ENCODE data around the gene RING1. TPM values are rescaled to one million over a fixed set of nuclear protein-coding genes. Genes with fewer than 3 reads are reported as not detected.

The RING1 gene
- total and polyA plus RNA-seq, 2 donors from 2014 or later: 47.2 to 48.6 TPM

DNA sequence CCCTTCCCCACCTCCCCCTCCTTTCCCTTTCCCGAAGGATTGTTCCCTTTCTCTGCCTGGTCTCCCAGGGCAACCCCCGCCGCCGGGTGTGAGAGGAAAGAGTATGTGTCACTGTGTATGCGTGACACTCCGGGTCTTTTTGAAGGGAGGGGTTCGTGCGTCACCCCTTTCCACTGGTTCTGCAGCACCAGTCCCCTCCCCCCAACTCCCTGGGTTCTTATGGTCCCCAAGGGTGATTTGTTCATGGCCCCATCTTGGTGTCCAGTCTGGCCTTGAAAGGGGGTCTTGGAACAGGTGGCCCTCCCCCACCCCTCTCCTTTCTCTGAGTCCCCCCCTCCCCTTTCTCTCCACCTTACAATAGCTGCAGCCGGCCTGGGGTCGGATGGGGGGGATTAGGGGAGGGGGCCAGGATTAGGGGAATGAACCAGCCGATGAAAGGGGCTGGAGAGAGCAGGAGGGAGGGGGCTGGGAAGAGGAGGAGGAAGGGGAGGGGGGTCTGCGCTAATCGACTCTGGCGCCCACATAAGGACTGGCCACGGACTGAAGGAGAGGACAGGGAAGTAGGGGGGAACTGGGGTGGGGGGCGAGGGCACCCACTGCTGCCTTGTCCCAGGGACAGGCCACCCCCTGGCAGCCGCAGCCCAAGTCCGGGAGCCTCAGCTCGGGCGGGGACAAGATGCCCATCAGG is 1.3 kb upstream of the RING1 start:
- Histone ChIP-seq H3K9ac (ENCODE audit: low read length in 3 of 3) (peak overlapping the region in 1 of 3 donors; percentile 100), H3K4me1 (ENCODE audit: control insufficient read depth in 2 of 3, insufficient read depth in 2 of 3, low read depth in 1 of 3, low read length in 3 of 3) (peaks cover 3 to 27% (median 16%) of the 10 kb centered on the region in 3 donors)
- DNase-seq: peak in 4 of 5 donors; percentile 36 to 80 (median 64)

DNA sequence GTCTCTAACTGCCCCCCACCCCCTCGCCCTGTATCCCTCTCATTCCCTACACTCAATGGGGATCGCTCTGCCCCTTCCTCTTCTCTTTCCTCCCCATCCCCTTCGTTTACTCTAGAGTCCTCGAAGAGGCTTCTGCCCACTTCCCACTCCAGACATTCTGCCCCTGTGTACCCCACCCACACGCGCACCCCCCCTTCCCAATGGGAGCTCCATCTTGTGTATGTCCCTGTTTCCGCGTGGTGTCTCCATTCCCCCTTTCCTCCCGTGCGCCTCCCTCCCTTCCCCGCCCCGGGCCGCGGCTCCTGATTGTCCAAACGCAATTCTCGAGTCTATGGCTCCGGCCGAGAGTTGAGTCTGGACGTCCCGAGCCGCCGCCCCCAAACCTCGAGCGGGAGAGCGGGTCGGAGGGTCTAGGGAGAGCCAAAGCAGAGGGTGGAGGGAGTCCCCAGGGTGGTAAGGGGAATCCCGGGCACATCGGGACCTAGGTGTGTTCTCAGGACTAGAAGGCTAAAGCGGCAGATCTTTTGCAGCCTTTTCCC is 679 bp upstream of the RING1 start:
- H3K9ac ChIP-seq (ENCODE audit: low read length in 3 of 3): peak overlapping the region; percentile 79 to 100 (median 95)
- intact Hi-C loops (cut with DNase I): no loop called here
- no peaks in the 10 kb centered on the region for H3K9me3 ChIP-seq (ENCODE audit: control insufficient read depth in 2 of 3, insufficient read depth in 1 of 3, low read length in 3 of 3)
- no peaks in the 10 kb centered on the region for H3K27me3 ChIP-seq (ENCODE audit: control insufficient read depth, insufficient read depth, low read length)
- H3K27ac ChIP-seq (ENCODE audit: low read depth in 2 of 2, low read length in 2 of 2): peak overlapping the region; percentile 84 to 91
- FAIRE-seq (no peak), DNase-seq (peak; percentile 64 to 87 (median 86))
- peaks cover 4 to 31% (median 13%) of the 10 kb centered on the region in 3 donors for H3K36me3 ChIP-seq (ENCODE audit: control insufficient read depth in 2 of 3, insufficient read depth in 3 of 3, low read length in 3 of 3)
- H3K4me1 ChIP-seq (ENCODE audit: control insufficient read depth in 2 of 3, insufficient read depth in 2 of 3, low read depth in 1 of 3, low read length in 3 of 3): peaks cover 3 to 22% (median 13%) of the 10 kb centered on the region in 3 donors
- peak overlapping the region; percentile 80 to 94 (median 88) for H3K4me3 ChIP-seq (ENCODE audit: low read length in 3 of 3)
- TF ChIP-seq, protein P1, sequence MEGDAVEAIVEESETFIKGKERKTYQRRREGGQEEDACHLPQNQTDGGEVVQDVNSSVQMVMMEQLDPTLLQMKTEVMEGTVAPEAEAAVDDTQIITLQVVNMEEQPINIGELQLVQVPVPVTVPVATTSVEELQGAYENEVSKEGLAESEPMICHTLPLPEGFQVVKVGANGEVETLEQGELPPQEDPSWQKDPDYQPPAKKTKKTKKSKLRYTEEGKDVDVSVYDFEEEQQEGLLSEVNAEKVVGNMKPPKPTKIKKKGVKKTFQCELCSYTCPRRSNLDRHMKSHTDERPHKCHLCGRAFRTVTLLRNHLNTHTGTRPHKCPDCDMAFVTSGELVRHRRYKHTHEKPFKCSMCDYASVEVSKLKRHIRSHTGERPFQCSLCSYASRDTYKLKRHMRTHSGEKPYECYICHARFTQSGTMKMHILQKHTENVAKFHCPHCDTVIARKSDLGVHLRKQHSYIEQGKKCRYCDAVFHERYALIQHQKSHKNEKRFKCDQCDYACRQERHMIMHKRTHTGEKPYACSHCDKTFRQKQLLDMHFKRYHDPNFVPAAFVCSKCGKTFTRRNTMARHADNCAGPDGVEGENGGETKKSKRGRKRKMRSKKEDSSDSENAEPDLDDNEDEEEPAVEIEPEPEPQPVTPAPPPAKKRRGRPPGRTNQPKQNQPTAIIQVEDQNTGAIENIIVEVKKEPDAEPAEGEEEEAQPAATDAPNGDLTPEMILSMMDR (IDR thresholded peaks at IDR 0.05; ENCODE audit: borderline replicate concordance, extremely low read depth, insufficient read depth): no peak

More for the DNA sequence above, 1.3 kb upstream of the RING1 start:
- H3K27ac ChIP-seq (ENCODE audit: low read depth in 2 of 2, low read length in 2 of 2): no peak overlapping the region
- intact Hi-C loops (cut with DNase I): no loop called here
- TF ChIP-seq, protein P1 (IDR thresholded peaks at IDR 0.05; ENCODE audit: borderline replicate concordance, extremely low read depth, insufficient read depth): no peak
- H3K27me3 ChIP-seq (ENCODE audit: control insufficient read depth, insufficient read depth, low read length): no peaks in the 10 kb centered on the region
- peaks cover 9 to 34% (median 19%) of the 10 kb centered on the region in 3 donors for H3K36me3 ChIP-seq (ENCODE audit: control insufficient read depth in 2 of 3, insufficient read depth in 3 of 3, low read length in 3 of 3)
- H3K9me3 ChIP-seq (ENCODE audit: control insufficient read depth in 2 of 3, insufficient read depth in 1 of 3, low read length in 3 of 3): no peaks in the 10 kb centered on the region
- H3K4me3 ChIP-seq (ENCODE audit: low read length in 3 of 3): peak overlapping the region in 2 of 3 donors; percentile 31 to 94
- no peak for FAIRE-seq

DNA sequence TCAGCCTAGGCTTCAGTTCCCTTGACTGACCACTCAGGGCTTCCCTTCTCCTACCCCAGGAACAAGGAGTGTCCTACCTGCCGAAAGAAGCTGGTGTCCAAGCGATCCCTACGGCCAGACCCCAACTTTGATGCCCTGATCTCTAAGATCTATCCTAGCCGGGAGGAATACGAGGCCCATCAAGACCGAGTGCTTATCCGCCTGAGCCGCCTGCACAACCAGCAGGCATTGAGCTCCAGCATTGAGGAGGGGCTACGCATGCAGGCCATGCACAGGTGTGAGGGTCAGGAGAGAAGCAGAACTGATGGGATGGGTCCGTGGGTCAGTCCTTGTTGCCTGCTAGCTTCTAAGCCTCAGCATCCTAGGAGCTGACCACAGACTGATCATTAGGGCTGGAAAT is 1.6 kb downstream of the RING1 start:
- H3K36me3 ChIP-seq (ENCODE audit: control insufficient read depth in 2 of 3, insufficient read depth in 3 of 3, low read length in 3 of 3): peaks cover 0 to 18% (median 6%) of the 10 kb centered on the region in 3 donors
- FAIRE-seq (no peak), DNase-seq (no peak)
- no peaks in the 10 kb centered on the region for H3K9me3 ChIP-seq (ENCODE audit: control insufficient read depth in 2 of 3, insufficient read depth in 1 of 3, low read length in 3 of 3)
- H3K4me1 ChIP-seq (ENCODE audit: control insufficient read depth in 2 of 3, insufficient read depth in 2 of 3, low read depth in 1 of 3, low read length in 3 of 3): peaks cover 0 to 25% (median 10%) of the 10 kb centered on the region in 3 donors
- TF ChIP-seq, protein P1 (IDR thresholded peaks at IDR 0.05; ENCODE audit: borderline replicate concordance, extremely low read depth, insufficient read depth): no peak
- no peak overlapping the region for H3K9ac ChIP-seq (ENCODE audit: low read length in 3 of 3)
- H3K27ac ChIP-seq (ENCODE audit: low read depth in 2 of 2, low read length in 2 of 2): no peak overlapping the region
- intact Hi-C loops (cut with DNase I): no loop called here
- H3K4me3 ChIP-seq (ENCODE audit: low read length in 3 of 3): no peak overlapping the region
- no peaks in the 10 kb centered on the region for H3K27me3 ChIP-seq (ENCODE audit: control insufficient read depth, insufficient read depth, low read length)
